K562 (cell line): ENCODE results near the gene SHE. TPM values are rescaled to one million over a fixed set of nuclear protein-coding genes. Genes with fewer than 3 reads are reported as not detected.

ENCODE experiments used
- ATAC-seq: fragments of 200-7000 bp; cut with Tn5 transposase; 3 replicates; pipeline ENCODE4 v1.9.1; 2020; ENCODE audit warnings: moderate library complexity
- BruUV-seq: library from RNA; stranded (reverse); fragments of 400-500 nt; replicated peaks from 2 replicates; lab custom pipeline; 2021; lab: Mats Ljungman, UMichigan
- CTCF ChIA-PET: fragments of 300-600 bp; formaldehyde crosslinking; extraction: SDS; loops from one replicate; lab custom pipeline; 2021; ENCODE audit warnings: low intra/inter-chr PET ratio; lab: Yijun Ruan, JAX
- POLR2A ChIA-PET: fragments of 300-600, 350-650 bp; sonication (Branson Sonifier 250); formaldehyde crosslinking; extraction: SDS; loops from one replicate; lab custom pipeline; 2021; ENCODE audit warnings: antibody characterized with exemption, inconsistent platforms; lab: Yijun Ruan, JAX
- DNase-seq, 4 experiments: peaks; one replicate each; pipeline versions ENCODE4 v3.0.0 to v3.0.0-alpha.2; 2011 to 2018; ENCODE audit warnings: low spot score in 3 of 4, mixed read lengths in 3 of 4; ENCODE audit errors: extremely low read depth in 1 of 4
- FAIRE-seq: peaks from 2 replicates; lab custom pipeline; 2011; peaks lifted over from hg19 to GRCh38; lab: Jason Lieb, UNC
- H2AFZ ChIP-seq: 2 replicates; pipeline ENCODE4 v1.6.0; 2011; ENCODE audit warnings: low read depth, low read length, control low read depth, inconsistent platforms
- H3K27ac ChIP-seq: fragments of 200-600 bp; 3 replicates; pipeline ENCODE4 v1.8.0; 2011; ENCODE audit warnings: low read depth, mild to moderate bottlenecking, control low read depth, inconsistent platforms, low read length, moderate library complexity, mixed read lengths; ENCODE audit errors: extremely low read depth
- H3K27me3 ChIP-seq, 2 experiments: fragments of 300-600 bp in 1 of 2; 2 replicates in 1 of 2; 3 replicates in 1 of 2; pipeline versions ENCODE4 v1.6.0 to v1.8.0; 2011; ENCODE audit warnings: inconsistent platforms in 2 of 2, low read length in 2 of 2, mild to moderate bottlenecking in 1 of 2, mixed read lengths in 1 of 2, moderate library complexity in 1 of 2; ENCODE audit not compliant: control insufficient read depth in 2 of 2, insufficient read depth in 2 of 2
- H3K36me3 ChIP-seq: fragments of 300-600 bp; 3 replicates; pipeline ENCODE4 v1.8.0; 2011; ENCODE audit warnings: mild to moderate bottlenecking, low read length, inconsistent platforms; ENCODE audit not compliant: control insufficient read depth, insufficient read depth
- H3K4me1 ChIP-seq, 2 experiments: fragments of 200-600 bp in 1 of 2; replicated peaks in 1 of 2; 2 replicates in 1 of 2; 3 replicates in 1 of 2; pipeline versions ENCODE4 v1.5.1 to v1.8.0; 2011; ENCODE audit warnings: inconsistent platforms in 2 of 2, low read length in 2 of 2, mild to moderate bottlenecking in 1 of 2, mixed read lengths in 1 of 2, moderate library complexity in 1 of 2; ENCODE audit not compliant: control insufficient read depth in 2 of 2, insufficient read depth in 2 of 2
- H3K4me2 ChIP-seq: 2 replicates; pipeline ENCODE4 v1.6.1; 2011; ENCODE audit warnings: low read length, control low read depth, inconsistent platforms, mixed read lengths; ENCODE audit not compliant: insufficient read depth
- H3K4me3 ChIP-seq: fragments of 200-600 bp; sonication (generic), shearing (Covaris generic); 2 replicates; pipeline ENCODE4 v1.5.1; 2016; ENCODE audit warnings: control low read depth, inconsistent platforms
- H3K79me2 ChIP-seq: fragments of 200-600 bp; 3 replicates; pipeline ENCODE4 v1.8.0; 2011; ENCODE audit warnings: low read length, inconsistent platforms; ENCODE audit not compliant: control insufficient read depth, insufficient read depth
- H3K9ac ChIP-seq, 2 experiments: 2 replicates each; pipeline versions ENCODE4 v1.6.0 to v1.6.1; 2011; ENCODE audit warnings: low read depth in 2 of 2, low read length in 2 of 2, control low read depth in 1 of 2, inconsistent platforms in 1 of 2, mild to moderate bottlenecking in 1 of 2, mixed read lengths in 1 of 2; ENCODE audit not compliant: insufficient read depth in 1 of 2
- H3K9me1 ChIP-seq: one replicate; pipeline ENCODE4 v1.6.0; 2011; ENCODE audit warnings: inconsistent platforms, mild to moderate bottlenecking, low read length, moderate library complexity; ENCODE audit not compliant: control insufficient read depth, insufficient read depth
- H3K9me3 ChIP-seq: replicated peaks from 2 replicates; pipeline ENCODE4 v1.5.1; 2011; ENCODE audit warnings: low read depth, low read length, inconsistent platforms; ENCODE audit not compliant: control insufficient read depth, insufficient read depth
- H4K20me1 ChIP-seq: replicated peaks from 2 replicates; pipeline ENCODE4 v1.6.1; 2011; ENCODE audit warnings: low read length, inconsistent platforms, mixed read lengths; ENCODE audit not compliant: control insufficient read depth, insufficient read depth
- GABPB2 ChIP-seq: fragments of 250-450 bp; sonication (Bioruptor Pico); conservative IDR thresholded peaks from 2 replicates; pipeline ENCODE4 v1.5.1; 2021; ENCODE audit warnings: mild to moderate bottlenecking
- GTF2B ChIP-seq: IDR thresholded peaks from 2 replicates; pipeline ENCODE4 v1.6.1; 2011; ENCODE audit not compliant: insufficient read length; ENCODE audit errors: extremely low read depth
- MED1 ChIP-seq: sonication (generic); formaldehyde crosslinking; IDR thresholded peaks from 2 replicates; pipeline ENCODE4 v1.8.1; 2023; ENCODE audit warnings: missing genetic modification reagents, borderline replicate concordance
- MYC ChIP-seq, 2 experiments: fragments of 250-450 bp in 1 of 2; sonication (Bioruptor Pico) in 1 of 2; IDR thresholded peaks; 2 replicates each; pipeline versions ENCODE4 v1.5.1 to v1.6.1; 2012 to 2021; ENCODE audit warnings: low read depth in 2 of 2, borderline replicate concordance in 1 of 2, improper control_type of control experiment in 1 of 2, low read length in 1 of 2, mild to moderate bottlenecking in 1 of 2, moderate library complexity in 1 of 2
- NKRF ChIP-seq: fragments of 450-650 bp; IDR thresholded peaks from 2 replicates; pipeline ENCODE4 v1.6.1; 2016; ENCODE audit warnings: borderline replicate concordance
- POU5F1 ChIP-seq: fragments of 150-350 bp; IDR thresholded peaks from 2 replicates; pipeline ENCODE4 v1.6.1; 2014; ENCODE audit warnings: borderline replicate concordance, low read length, low read depth, mild to moderate bottlenecking; ENCODE audit not compliant: partially characterized antibody
- PRDM10 ChIP-seq: fragments of 450-650 bp; IDR thresholded peaks from 2 replicates; pipeline ENCODE4 v1.6.1; 2018; ENCODE audit not compliant: partially characterized antibody
- TCF15 ChIP-seq: fragments of 250-450 bp; sonication (Bioruptor Pico); IDR thresholded peaks from 2 replicates; pipeline ENCODE4 v1.8.0; 2022; ENCODE audit warnings: moderate library complexity, mild to moderate bottlenecking, inconsistent platforms
- ZFP91 ChIP-seq: sonication (generic); formaldehyde crosslinking; IDR thresholded peaks from 2 replicates; pipeline ENCODE4 v1.8.0; 2022; ENCODE audit warnings: mild to moderate bottlenecking, missing genetic modification reagents
- ZNF282 ChIP-seq: sonication (generic); formaldehyde crosslinking; IDR thresholded peaks from 2 replicates; pipeline ENCODE4 v1.8.1; 2023; ENCODE audit warnings: missing genetic modification reagents
- ZNF77 ChIP-seq: fragments of 250-450 bp; sonication (Bioruptor Pico); IDR thresholded peaks from 2 replicates; pipeline ENCODE4 v1.5.0; 2020
- WGBS: fragments of 100-300 bp; shearing (Covaris generic); methylation state at CpG from one replicate; pipeline ENCODE4 v1.1.6; 2016; ENCODE audit warnings: low coverage, mixed read lengths; ENCODE audit not compliant: insufficient coverage; ENCODE audit errors: missing lambda C conversion rate; 5-methylcytosine and 5-hydroxymethylcytosine counted together
- in situ Hi-C: fragments of 300-500 bp; cut with MboI; formaldehyde crosslinking; loops from 4 replicates; pipeline ENCODE4 v1.15.0; 2018; ENCODE audit warnings: inconsistent platforms, mixed read lengths
- intact Hi-C: fragments of 100-400 bp; cut with micrococcal nuclease; formaldehyde crosslinking; loops from 2 replicates; pipeline ENCODE4 v1.14.2; 2022
- polyA plus RNA-seq, 8 experiments: library from polyadenylated mRNA; depleted of rRNA in 4 of 8; stranded (reverse) in 5 of 8; unstranded in 3 of 8; fragments of >200 nt; fragmentation: Nextera tagmentation in 2 of 8; fragmentation: Illumina TruSeq in 1 of 8; extraction: Ambion mirVana in 2 of 8; extraction: Trizol in 1 of 8; gene quantifications; 2 replicates each; pipeline versions ENCODE4 v1.2.1 to v1.2.3, GENCODE V29; 2011 to 2014; ENCODE audit warnings: inconsistent platforms in 1 of 8, missing spikeins in 1 of 8
- total RNA-seq, 7 experiments: library from RNA; depleted of rRNA in 6 of 7; stranded (reverse); fragments of >200 nt in 6 of 7; fragmentation: Illumina TruSeq in 2 of 7; extraction: Trizol in 2 of 7; gene quantifications; 2 replicates each; pipeline versions ENCODE4 v1.2.1 to v1.2.3, GENCODE V29; 2011 to 2021; ENCODE audit warnings: low replicate concordance in 1 of 7

The SHE gene
- total and polyA plus RNA-seq, 9 of the 15 experiments (the other 6 are each of a cell fraction or from before 2014, with no cell fraction given) = 0.01 to 0.05 TPM; not detected in 7

- WGBS = 36% methylated on average over 11 of the region's 11 CpGs
- no peak for FAIRE-seq
- TF ChIP-seq MYC (IDR thresholded peaks at IDR 0.05; ENCODE audit: low read depth, low read length) (no peak), MYC (CRISPR knock-in tag; IDR thresholded peaks at IDR 0.05; ENCODE audit: borderline replicate concordance, low read depth) (no peak), TCF15 (CRISPR knock-in tag) (no peak), MED1 (CRISPR knock-in tag) (no peak), ZFP91 (CRISPR knock-in tag) (no peak), GABPB2 (CRISPR knock-in tag) (no peak), GTF2B (no peak), ZNF282 (no peak), PRDM10 (no peak), ZNF77 (no peak), POU5F1 (no peak), NKRF (no peak)
Observed at GRCh38 chr1:154547105-154547732, 45.0 kb upstream of the SHE start.

More at GRCh38 chr1:154547105-154547732, 45.0 kb upstream of the SHE start:
- Histone ChIP-seq H3K27ac (no peak overlapping the region), H3K4me2 (no peak overlapping the region), H3K4me1 (no peaks in the 10 kb centered on the region; a peak in 2 of 5 replicates), H3K9ac (no peak overlapping the region; a peak in 1 of 4 replicates), H3K9me3 (no peaks in the 10 kb centered on the region), H3K79me2 (no peaks in the 10 kb centered on the region), H2AFZ (no peak overlapping the region), H3K9me1 (no peaks in the 10 kb centered on the region), H3K36me3 (peaks cover 38% of the 10 kb centered on the region), H3K27me3 (peaks cover 14 to 27% of the 10 kb centered on the region in 2 experiments), H3K4me3 (no peak overlapping the region), H4K20me1 (peaks cover 16% of the 10 kb centered on the region; the same call in 1 of the 2 replicates)
- BruUV-seq = no TSS peak
- ATAC-seq = no peak
- intact Hi-C loops (loop anchor here (2.0 kb wide), 1 partner anchor 198 kb away; no protein-coding TSS in a partner anchor), in situ Hi-C loops (loop anchor here (5.0 kb wide), 1 partner anchor 200 kb away; no protein-coding TSS in a partner anchor)
- ChIA-PET CTCF (interaction anchor here (0.6 to 3.4 kb wide), 3 partner anchors 62 to 199 kb away, joined by 3 to 45 read pairs (median 4); no protein-coding TSS in a partner anchor), POLR2A (interaction anchor here (0.5 to 0.9 kb wide), 5 partner anchors 13 to 913 kb away, joined by 3 to 4 read pairs (median 3); partner anchors contain the start of gene PMVK)
- DNase-seq = no peak
